Thyroid gland (tissue), 4 donors: Measurements from ENCODE around the gene CYSTM1. TPM values are rescaled to one million over a fixed set of nuclear protein-coding genes. Genes with fewer than 3 reads are reported as not detected.

Experiments
- DNase-seq, 2 donors: peaks; one replicate each; pipeline ENCODE4 v3.0.0-alpha.2; 2019
- H3K27ac ChIP-seq, 3 donors: fragments of 200-600 bp; sonication (generic); 1 replicate in 2 of 3; 2 replicates in 1 of 3; pipeline ENCODE4 v1.5.1; 2016 to 2019; ENCODE audit warnings: mild to moderate bottlenecking in 1 of 3, moderate library complexity in 1 of 3
- H3K27me3 ChIP-seq: fragments of 200-600 bp; sonication (generic); one replicate; pipeline ENCODE4 v1.5.1; 2019
- H3K36me3 ChIP-seq, 2 donors: fragments of 200-600 bp; sonication (generic); one replicate each; pipeline ENCODE4 v1.5.1; 2016 to 2019
- H3K4me1 ChIP-seq, 2 donors: fragments of 200-600 bp; sonication (generic); one replicate each; pipeline ENCODE4 v1.5.1; 2017 to 2019
- H3K4me3 ChIP-seq, 3 donors: fragments of 200-600 bp; sonication (generic); replicated peaks in 1 of 3; 1 replicate in 2 of 3; 2 replicates in 1 of 3; pipeline ENCODE4 v1.5.1; 2016; ENCODE audit warnings: mild to moderate bottlenecking in 1 of 3
- H3K9me3 ChIP-seq: fragments of 200-600 bp; sonication (generic); one replicate; pipeline ENCODE4 v1.5.1; 2017
- CTCF ChIP-seq, 6 experiments: fragments of 200-600 bp in 3 of 6; fragments of 450-650 bp in 3 of 6; sonication (generic) in 3 of 6; IDR thresholded peaks; one replicate each; pipeline ENCODE4 v1.5.1; 2016 to 2019; ENCODE audit warnings: antibody characterized with exemption in 6 of 6, mild to moderate bottlenecking in 2 of 6, inconsistent platforms in 1 of 6, moderate library complexity in 1 of 6
- POLR2A ChIP-seq, 2 donors: fragments of 450-650 bp; IDR thresholded peaks; one replicate each; pipeline ENCODE4 v1.6.1; 2017; ENCODE audit warnings: antibody characterized with exemption in 2 of 2, mild to moderate bottlenecking in 2 of 2, moderate library complexity in 1 of 2
- WGBS, 2 donors: methylation state at CpG; one replicate each; pipeline ENCODE4 v1.1.5; 2017; 5-methylcytosine and 5-hydroxymethylcytosine counted together
- intact Hi-C: fragments of 100-400 bp; cut with DNase I; formaldehyde crosslinking; loops from one replicate; pipeline ENCODE4 v1.15.1; 2023
- total RNA-seq, 4 donors: library from RNA; depleted of rRNA; stranded (reverse); fragments of >200 nt; gene quantifications; one replicate each; pipeline ENCODE4 v1.2.3, GENCODE V29; 2016

Gene CYSTM1
- total RNA-seq, 4 donors from 2014 or later, result 55.4 to 238 (median 112) TPM

GRCh38 chr5:140174014-140174413 lies 974 bp upstream of the CYSTM1 start:
- no peak for DNase-seq
- no peak overlapping the region for H3K4me3 ChIP-seq
- peak overlapping the region in 1 of 3 donors; percentile 99 for H3K27ac ChIP-seq
- H3K4me1 ChIP-seq, result peaks cover 30 to 32% of the 10 kb centered on the region in 2 donors
- H3K27me3 ChIP-seq, result no peaks in the 10 kb centered on the region
- H3K9me3 ChIP-seq, result no peaks in the 10 kb centered on the region
- 91 to 93% methylated on average over 2 of the region's 2 CpGs for WGBS, 2 donors
- intact Hi-C loops, result no loop called here
- TF ChIP-seq POLR2A (IDR thresholded peaks at IDR 0.05) (no peak), CTCF (IDR thresholded peaks at IDR 0.05) (no peak)
- H3K36me3 ChIP-seq, result no peaks in the 10 kb centered on the region

- Histone ChIP-seq H3K4me1 (peaks cover 32 to 34% of the 10 kb centered on the region in 2 donors), H3K4me3 (peak overlapping the region; percentile 43 to 99 (median 51)), H3K27ac (peak overlapping the region; percentile 92 to 100 (median 99)), H3K27me3 (no peaks in the 10 kb centered on the region), H3K36me3 (no peaks in the 10 kb centered on the region), H3K9me3 (no peaks in the 10 kb centered on the region)
- peak; percentile 79 to 81 for DNase-seq
- intact Hi-C loops, result no loop called here
- WGBS, 2 donors, result 0 to 1% methylated on average over 22 to 40 of the region's 58 CpGs
- TF ChIP-seq POLR2A (IDR thresholded peaks at IDR 0.05) (no peak), CTCF (IDR thresholded peaks at IDR 0.05) (peak in 4 of 6 experiments; percentile 7 to 27 (median 16))
These were observed 511 bp downstream of the CYSTM1 start for GRCh38 chr5:140175367-140176030.

GRCh38 chr5:140176031-140176387 lies 1.0 kb downstream of the CYSTM1 start:
- H3K27ac ChIP-seq, result peak overlapping the region; percentile 92 to 100 (median 99)
- peaks cover 32 to 39% of the 10 kb centered on the region in 2 donors for H3K4me1 ChIP-seq
- no peaks in the 10 kb centered on the region for H3K9me3 ChIP-seq
- H3K36me3 ChIP-seq, result no peaks in the 10 kb centered on the region
- intact Hi-C loops, result no loop called here
- DNase-seq, result no peak
- WGBS, 2 donors, result 7% methylated on average over 4 of the region's 4 CpGs
- H3K27me3 ChIP-seq, result no peaks in the 10 kb centered on the region
- no peak for TF ChIP-seq POLR2A (IDR thresholded peaks at IDR 0.05)
- no peak for TF ChIP-seq CTCF (IDR thresholded peaks at IDR 0.05)
- H3K4me3 ChIP-seq, result peak overlapping the region; percentile 43 to 99 (median 51)

GRCh38 chr5:140178086-140178410 lies 3.1 kb downstream of the CYSTM1 start:
- intact Hi-C loops, result no loop called here
- Histone ChIP-seq H3K36me3 (no peaks in the 10 kb centered on the region), H3K27ac (peak overlapping the region; percentile 48 to 100 (median 90)), H3K4me1 (peaks cover 41 to 59% of the 10 kb centered on the region in 2 donors), H3K4me3 (no peak overlapping the region), H3K9me3 (no peaks in the 10 kb centered on the region), H3K27me3 (no peaks in the 10 kb centered on the region)
- DNase-seq, result peak; percentile 38 to 41
- WGBS, 2 donors, result 22 to 43% methylated on average over 1 of the region's 1 CpG
- TF ChIP-seq POLR2A (IDR thresholded peaks at IDR 0.05) (peak in 1 of 2 donors; percentile 36), CTCF (IDR thresholded peaks at IDR 0.05) (no peak)

GRCh38 chr5:140178482-140179116 lies 3.6 kb downstream of the CYSTM1 start:
- H3K4me3 ChIP-seq, result no peak overlapping the region
- H3K27ac ChIP-seq, result peak overlapping the region; percentile 48 to 100 (median 90)
- DNase-seq, result no peak
- H3K36me3 ChIP-seq, result no peaks in the 10 kb centered on the region
- no peaks in the 10 kb centered on the region for H3K27me3 ChIP-seq
- TF ChIP-seq CTCF (IDR thresholded peaks at IDR 0.05) (no peak), POLR2A (IDR thresholded peaks at IDR 0.05) (no peak)
- WGBS, 2 donors, result 68 to 79% methylated on average over 6 of the region's 6 CpGs
- no peaks in the 10 kb centered on the region for H3K9me3 ChIP-seq
- peaks cover 46 to 64% of the 10 kb centered on the region in 2 donors for H3K4me1 ChIP-seq
- intact Hi-C loops, result no loop called here
